Central memory CD8-positive, alpha-beta T cell (primary cell): ENCODE results near the gene SQSTM1.
"Not testable (repeated sequence)": the region's sequence is repeated elsewhere in the genome, so short reads cannot be mapped to it uniquely, and the experiment has no call there.

Experiments
- ATAC-seq: fragments of 150-1000 bp; cut with Tn5 transposase; replicated peaks from 2 replicates; pipeline ENCODE4 v1.10.0; 2022; ENCODE audit warnings: mild to moderate bottlenecking, moderate FRiP score, moderate number of reproducible peaks; ENCODE audit not compliant: poor library complexity, severe bottlenecking; ENCODE audit errors: extremely low read depth
- DNase-seq, 2 donors: peaks; one replicate each; pipeline ENCODE4 v3.0.0; 2021; ENCODE audit warnings: low spot score in 2 of 2
- H3K27ac Mint-ChIP-seq: one replicate; pipeline ENCODE4 v1.8.0; 2022; ENCODE audit warnings: low read depth, mild to moderate bottlenecking, moderate library complexity, mixed read lengths
- H3K27me3 Mint-ChIP-seq: one replicate; pipeline ENCODE4 v1.8.0; 2022; ENCODE audit warnings: mixed read lengths
- H3K36me3 Mint-ChIP-seq: one replicate; pipeline ENCODE4 v1.8.0; 2022; ENCODE audit warnings: mild to moderate bottlenecking, moderate library complexity, mixed read lengths; ENCODE audit not compliant: insufficient read depth
- H3K4me1 Mint-ChIP-seq: one replicate; pipeline ENCODE4 v1.8.0; 2022; ENCODE audit warnings: mixed read lengths
- H3K4me3 Mint-ChIP-seq: one replicate; pipeline ENCODE4 v1.8.0; 2022; ENCODE audit warnings: mild to moderate bottlenecking, moderate library complexity, mixed read lengths
- H3K9me3 Mint-ChIP-seq: one replicate; pipeline ENCODE4 v1.8.0; 2022; ENCODE audit warnings: mixed read lengths

SQSTM1 gene

DNA sequence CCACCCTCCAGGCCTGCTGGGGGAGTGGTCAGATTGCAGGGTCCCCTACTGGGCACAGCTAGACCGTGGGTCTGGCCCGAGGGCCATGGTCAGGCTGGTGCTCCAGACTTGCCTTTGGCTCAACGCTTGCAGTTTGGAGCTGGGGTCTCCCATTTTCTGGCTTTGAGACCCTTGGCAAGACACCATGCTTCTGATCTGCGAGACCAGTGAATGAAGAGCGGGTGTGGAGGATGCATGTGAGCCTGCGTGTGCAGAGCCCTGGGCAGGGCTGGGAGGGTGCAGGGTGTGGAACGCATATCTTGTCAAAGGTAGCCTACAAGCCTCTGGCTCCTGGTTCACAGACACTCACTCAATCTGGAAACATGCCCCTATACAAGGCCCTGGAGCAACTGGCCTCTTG is 44.0 kb downstream of the SQSTM1 start:
- H3K9me3 Mint-ChIP-seq = no peaks in the 10 kb centered on the region
- H3K4me3 Mint-ChIP-seq = no peak overlapping the region
- no peak for DNase-seq
- peaks cover 2% of the 10 kb centered on the region for H3K36me3 Mint-ChIP-seq
- H3K4me1 Mint-ChIP-seq = no peaks in the 10 kb centered on the region
- no peaks in the 10 kb centered on the region for H3K27me3 Mint-ChIP-seq
- no peak for ATAC-seq
- H3K27ac Mint-ChIP-seq = no peak overlapping the region

DNA sequence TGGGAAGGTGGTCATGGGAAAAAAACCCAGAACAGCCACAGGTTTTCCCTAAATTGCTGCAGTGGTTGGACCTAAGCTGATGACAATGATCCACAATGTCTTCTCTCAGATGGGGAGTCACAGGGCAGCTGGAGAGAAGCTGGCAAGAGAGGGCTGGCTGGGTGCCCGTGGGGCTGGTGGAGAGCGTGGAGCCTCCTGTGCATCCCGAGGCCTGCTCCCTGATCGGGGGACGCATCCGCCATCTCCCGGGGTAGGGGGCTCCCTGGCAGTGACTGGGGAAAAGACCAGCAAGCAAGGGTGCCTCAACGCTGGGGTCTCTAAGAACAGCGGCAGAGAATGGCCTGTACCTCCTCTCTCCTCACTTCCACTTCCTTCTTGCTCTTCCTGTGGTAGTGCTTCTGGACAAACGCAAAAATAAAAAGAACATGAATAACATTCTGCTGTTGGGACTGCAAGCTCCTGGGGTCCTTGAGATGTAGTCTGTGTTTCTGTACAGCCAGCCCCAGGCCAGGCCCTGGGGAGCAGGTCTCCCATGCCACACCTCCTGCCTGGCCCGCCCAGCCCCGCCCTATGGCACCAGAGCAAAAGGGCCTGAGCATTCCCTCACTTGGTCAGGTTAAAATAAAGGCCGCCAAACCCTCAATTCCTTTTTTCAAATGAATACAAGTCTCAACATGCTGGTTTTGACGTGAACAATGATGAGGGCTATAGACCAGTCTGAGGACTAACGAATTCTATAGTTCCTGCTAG is 45.0 kb downstream of the SQSTM1 start:
- Mint-ChIP-seq H3K4me1 (no peaks in the 10 kb centered on the region), H3K27ac (no peak overlapping the region), H3K4me3 (no peak overlapping the region), H3K27me3 (no peaks in the 10 kb centered on the region), H3K9me3 (no peaks in the 10 kb centered on the region), H3K36me3 (peaks cover 4% of the 10 kb centered on the region)
- no peak for ATAC-seq
- no peak for DNase-seq

- DNase-seq (no peak), ATAC-seq (no peak)
- Mint-ChIP-seq H3K9me3 (no peaks in the 10 kb centered on the region), H3K4me3 (no peak overlapping the region), H3K4me1 (no peaks in the 10 kb centered on the region), H3K36me3 (peaks cover 3% of the 10 kb centered on the region), H3K27ac (no peak overlapping the region), H3K27me3 (no peaks in the 10 kb centered on the region)
Observed at GRCh38 chr5:179866241-179867078, 45.8 kb downstream of the SQSTM1 start.

DNA sequence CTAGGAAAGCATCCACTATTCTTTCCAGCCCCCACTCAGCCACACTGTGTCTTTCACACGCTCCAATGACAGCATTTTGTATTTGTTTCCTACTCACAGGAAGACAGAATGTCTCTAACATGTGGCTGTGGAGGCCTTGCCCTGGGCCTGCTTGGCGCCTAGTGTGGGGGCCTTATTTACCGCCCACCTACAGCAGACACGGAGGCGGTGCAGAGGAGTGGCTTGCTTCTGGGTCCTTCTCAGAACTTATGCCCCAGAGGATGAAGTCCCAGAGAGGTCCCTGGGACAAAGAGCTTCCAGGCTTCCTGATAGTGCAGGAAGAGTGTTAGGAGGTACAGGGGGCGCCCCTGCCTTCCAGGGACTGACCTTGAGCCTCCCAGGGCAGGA is 46.4 kb downstream of the SQSTM1 start:
- Mint-ChIP-seq H3K36me3 (peaks cover 3% of the 10 kb centered on the region), H3K9me3 (no peaks in the 10 kb centered on the region), H3K27me3 (no peaks in the 10 kb centered on the region), H3K4me1 (no peaks in the 10 kb centered on the region), H3K27ac (peak overlapping the region; percentile 76), H3K4me3 (no peak overlapping the region)
- DNase-seq = no peak
- ATAC-seq = no peak

DNA sequence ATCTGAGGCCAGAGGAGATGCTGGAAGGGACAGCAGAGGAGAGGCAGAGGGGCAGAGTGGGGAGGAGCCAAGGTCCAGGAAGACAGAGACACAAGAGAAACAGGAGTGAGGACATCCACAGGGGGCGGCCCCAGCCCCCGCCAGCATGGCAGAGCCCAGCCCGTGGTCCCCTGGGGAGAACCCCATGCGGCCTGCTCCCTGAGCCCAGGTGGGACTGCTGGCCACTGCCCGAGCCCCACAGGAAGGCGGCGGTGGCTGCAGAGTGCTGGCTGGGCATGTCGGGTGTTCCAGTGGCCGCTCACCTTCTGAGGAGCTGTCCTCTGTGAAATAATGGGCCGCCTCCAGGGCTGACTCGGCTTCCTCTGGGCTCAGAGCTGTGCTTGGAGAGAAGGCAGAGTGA is 46.8 kb downstream of the SQSTM1 start:
- DNase-seq (no peak), ATAC-seq (no peak)
- Mint-ChIP-seq H3K4me1 (no peaks in the 10 kb centered on the region), H3K27me3 (no peaks in the 10 kb centered on the region), H3K27ac (peak overlapping the region; percentile 76), H3K9me3 (no peaks in the 10 kb centered on the region), H3K4me3 (no peak overlapping the region), H3K36me3 (peaks cover 3% of the 10 kb centered on the region)

DNA sequence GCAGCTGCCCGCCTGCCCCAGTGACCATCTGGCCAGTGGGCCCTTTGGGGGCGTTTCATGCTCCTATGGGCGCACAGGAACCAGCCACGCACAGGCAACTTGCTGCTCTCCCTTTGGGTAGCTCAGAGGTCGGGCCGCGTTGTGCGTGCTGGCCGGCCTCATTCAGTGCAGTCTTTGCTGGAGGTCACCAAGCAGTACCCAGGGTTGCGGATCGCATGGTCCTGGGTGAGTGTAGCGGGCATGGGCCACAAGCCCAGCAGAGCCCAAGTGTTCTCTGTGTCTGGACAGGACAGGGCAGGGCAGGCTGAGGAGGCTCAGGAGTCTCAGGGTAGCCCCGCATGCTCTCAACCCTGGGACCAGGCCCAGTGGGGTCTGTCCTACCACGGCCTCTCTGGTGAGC is 47.8 kb downstream of the SQSTM1 start:
- H3K9me3 Mint-ChIP-seq = no peaks in the 10 kb centered on the region
- no peaks in the 10 kb centered on the region for H3K27me3 Mint-ChIP-seq
- H3K4me1 Mint-ChIP-seq = no peaks in the 10 kb centered on the region
- peaks cover 3% of the 10 kb centered on the region for H3K36me3 Mint-ChIP-seq
- H3K4me3 Mint-ChIP-seq = no peak overlapping the region
- no peak for DNase-seq
- ATAC-seq = no peak
- peak overlapping the region; percentile 16 for H3K27ac Mint-ChIP-seq

GRCh38 chr5:179869101-179869500 is 48.4 kb downstream of the SQSTM1 start:
- Mint-ChIP-seq H3K27ac (no peak overlapping the region), H3K36me3 (peaks cover 7% of the 10 kb centered on the region), H3K27me3 (no peaks in the 10 kb centered on the region), H3K9me3 (no peaks in the 10 kb centered on the region), H3K4me3 (no peak overlapping the region), H3K4me1 (no peaks in the 10 kb centered on the region)
- ATAC-seq (no peak), DNase-seq (no peak)

- Mint-ChIP-seq H3K4me3 (no peak overlapping the region), H3K27me3 (no peaks in the 10 kb centered on the region), H3K36me3 (peaks cover 7% of the 10 kb centered on the region), H3K9me3 (no peaks in the 10 kb centered on the region), H3K4me1 (no peaks in the 10 kb centered on the region), H3K27ac (no peak overlapping the region)
- no peak for DNase-seq
- no peak for ATAC-seq
Observed at GRCh38 chr5:179869641-179870402, 49.1 kb downstream of the SQSTM1 start.

GRCh38 chr5:179870403-179870903 is 49.7 kb downstream of the SQSTM1 start:
- Mint-ChIP-seq H3K27ac (peak overlapping the region; percentile 35), H3K27me3 (no peaks in the 10 kb centered on the region), H3K4me1 (no peaks in the 10 kb centered on the region), H3K9me3 (no peaks in the 10 kb centered on the region), H3K4me3 (no peak overlapping the region), H3K36me3 (peaks cover 7% of the 10 kb centered on the region)
- DNase-seq = no peak
- ATAC-seq = no peak

DNA sequence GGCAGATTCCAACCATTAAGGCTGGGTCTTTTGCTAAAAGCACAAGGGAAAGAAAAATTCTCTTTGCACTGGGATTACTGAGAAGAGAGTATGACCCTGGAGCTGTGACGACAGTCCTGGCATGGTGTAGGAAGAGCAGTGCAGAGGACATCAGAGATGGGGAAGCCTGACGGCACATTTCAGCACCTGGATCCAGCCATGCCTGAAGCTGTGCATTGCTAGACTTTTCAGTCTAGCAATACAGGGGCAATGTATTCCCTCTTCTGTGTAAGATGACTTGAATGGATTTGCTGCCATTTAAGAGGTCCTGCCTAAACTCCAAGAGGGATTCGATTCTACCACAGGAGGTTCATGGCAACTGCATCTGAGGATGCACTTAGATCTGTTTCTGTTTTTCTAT is 50.2 kb downstream of the SQSTM1 start:
- H3K27me3 Mint-ChIP-seq = no peaks in the 10 kb centered on the region
- peaks cover 7% of the 10 kb centered on the region for H3K36me3 Mint-ChIP-seq
- H3K4me1 Mint-ChIP-seq = no peaks in the 10 kb centered on the region
- H3K27ac Mint-ChIP-seq = peak overlapping the region; percentile 35
- no peak overlapping the region for H3K4me3 Mint-ChIP-seq
- ATAC-seq (no peak), DNase-seq (no peak)
- H3K9me3 Mint-ChIP-seq = no peaks in the 10 kb centered on the region

- H3K4me3 Mint-ChIP-seq, ATAC-seq, H3K36me3 Mint-ChIP-seq, H3K4me1 Mint-ChIP-seq, H3K27ac Mint-ChIP-seq, DNase-seq, H3K27me3 Mint-ChIP-seq, H3K9me3 Mint-ChIP-seq: not testable (repeated sequence)
Observed at GRCh38 chr5:179871533-179871932, 50.8 kb downstream of the SQSTM1 start.

DNA sequence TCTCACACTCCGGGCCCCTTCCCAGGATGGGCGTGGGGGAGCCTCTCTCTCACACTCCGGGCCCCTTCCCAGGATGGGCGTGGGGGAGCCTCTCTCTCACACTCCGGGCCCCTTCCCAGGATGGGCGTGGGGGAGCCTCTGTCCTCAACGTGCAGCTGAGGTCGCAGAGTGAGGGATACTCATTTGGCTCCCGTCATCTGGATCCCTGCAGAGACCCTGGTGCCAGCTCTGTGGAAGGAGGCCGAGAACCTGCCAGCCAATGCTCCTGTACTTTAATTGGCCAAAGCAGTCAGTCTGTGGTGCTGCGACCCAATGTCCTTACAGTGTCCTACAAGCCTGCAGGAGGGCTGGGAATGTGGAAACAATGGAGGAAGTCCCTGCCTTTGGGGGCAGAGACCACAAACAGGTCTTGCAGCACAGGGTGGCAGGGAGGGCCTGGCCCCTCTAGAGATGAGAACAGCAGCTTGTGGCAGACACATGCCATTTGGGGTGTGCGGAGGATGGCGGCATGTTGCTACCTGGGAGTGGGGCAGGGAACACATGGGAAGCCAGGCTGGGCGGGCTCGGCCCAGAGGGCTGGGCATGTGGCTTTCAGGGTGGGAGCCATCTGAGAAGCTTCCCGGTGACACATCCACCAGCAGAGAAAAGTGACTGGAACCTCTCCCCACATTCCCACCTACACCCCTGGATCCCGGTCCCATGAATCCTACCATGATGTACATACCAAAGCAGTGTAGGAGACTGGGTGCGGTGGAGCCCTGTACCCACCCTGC is 51.5 kb downstream of the SQSTM1 start:
- H3K27me3 Mint-ChIP-seq = no peaks in the 10 kb centered on the region
- H3K4me1 Mint-ChIP-seq = no peaks in the 10 kb centered on the region
- H3K36me3 Mint-ChIP-seq = peaks cover 9% of the 10 kb centered on the region
- H3K4me3 Mint-ChIP-seq = no peak overlapping the region
- DNase-seq = no peak
- ATAC-seq = no peak
- H3K27ac Mint-ChIP-seq = no peak overlapping the region
- H3K9me3 Mint-ChIP-seq = no peaks in the 10 kb centered on the region
